RCC 7860 (cell line): Measurements from ENCODE around the gene PDGFRA.

Experiments
- DNase-seq: peaks from one replicate; pipeline ENCODE4 v3.0.0-alpha.2; 2015; ENCODE audit warnings: low spot score
- FAIRE-seq: peaks from 2 replicates; lab custom pipeline; 2012; peaks lifted over from hg19 to GRCh38; lab: Jason Lieb, UNC

PDGFRA gene

DNA sequence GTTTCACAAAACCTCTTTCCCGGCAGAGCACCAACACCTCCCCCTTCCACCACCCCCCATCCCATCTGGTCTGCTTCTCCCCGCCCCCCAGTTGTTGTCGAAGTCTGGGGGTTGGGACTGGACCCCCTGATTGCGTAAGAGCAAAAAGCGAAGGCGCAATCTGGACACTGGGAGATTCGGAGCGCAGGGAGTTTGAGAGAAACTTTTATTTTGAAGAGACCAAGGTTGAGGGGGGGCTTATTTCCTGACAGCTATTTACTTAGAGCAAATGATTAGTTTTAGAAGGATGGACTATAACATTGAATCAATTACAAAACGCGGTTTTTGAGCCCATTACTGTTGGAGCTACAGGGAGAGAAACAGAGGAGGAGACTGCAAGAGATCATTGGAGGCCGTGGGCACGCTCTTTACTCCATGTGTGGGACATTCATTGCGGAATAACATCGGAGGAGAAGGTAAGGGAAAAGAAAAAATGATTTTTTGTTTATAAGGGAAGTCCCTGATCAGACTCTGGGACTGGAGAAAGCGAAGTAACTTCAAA, at the start of gene PDGFRA:
Gene PDGFRA, plus strand, starts transcription at position 333 of the 541 bp plus-strand sequence. CDS start 29,476 bp downstream, outside the sequence.
- DNase-seq (no peak), FAIRE-seq (no peak)

DNA sequence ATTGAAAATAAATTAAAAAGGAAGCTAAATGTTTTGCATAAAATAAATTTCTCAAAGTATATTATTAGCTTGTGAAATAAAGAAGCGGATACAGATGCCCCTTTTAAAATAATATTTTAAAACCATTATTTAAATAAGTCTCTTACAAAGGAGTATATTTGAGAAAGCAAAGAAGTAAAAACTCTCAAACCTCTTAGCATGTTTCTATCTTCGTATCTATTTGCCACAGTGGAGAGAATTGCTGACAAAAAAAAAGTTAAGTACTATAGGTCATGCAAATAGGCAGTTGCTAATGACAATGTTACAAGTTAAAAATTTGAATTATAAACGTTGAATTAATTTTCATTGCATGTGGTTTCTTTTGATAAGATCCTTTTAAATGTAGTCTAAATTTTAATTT, 44.5 kb upstream of the PDGFRA start:
- DNase-seq = no peak
- FAIRE-seq = no peak

DNA sequence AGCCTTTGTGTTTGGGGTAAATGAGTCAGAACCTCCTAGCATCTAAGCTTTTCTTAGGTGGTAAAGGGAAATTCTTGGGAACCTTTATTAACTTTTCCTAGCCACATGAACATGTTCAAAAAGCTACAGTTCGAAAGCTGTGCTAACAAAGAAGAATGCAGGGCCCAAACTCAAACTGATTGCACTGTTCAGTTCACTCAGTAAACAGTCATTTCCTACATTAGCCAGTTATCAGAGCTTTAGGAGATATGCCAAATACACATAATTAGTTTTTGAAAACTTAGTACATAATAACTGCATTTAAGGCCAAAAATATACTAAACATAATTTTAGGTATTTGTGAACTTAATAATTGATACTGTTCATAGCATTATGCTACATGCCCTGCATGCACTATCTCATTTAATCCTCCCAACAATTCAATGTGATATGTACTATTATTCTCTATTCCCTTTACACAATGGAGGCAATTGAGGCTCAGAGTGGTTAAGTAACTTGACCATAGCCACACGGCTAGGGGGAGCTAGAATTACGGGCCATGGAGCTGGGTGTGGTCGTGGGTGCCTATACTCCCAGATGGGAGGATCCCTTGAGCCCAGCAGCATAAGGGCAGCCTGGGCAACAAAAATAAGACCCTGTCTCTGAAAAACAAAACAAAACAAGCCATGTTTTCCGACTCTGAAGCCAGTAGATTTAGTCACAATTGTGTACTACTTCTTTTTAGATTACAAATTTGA, 43.9 kb upstream of the PDGFRA start:
- DNase-seq (no peak), FAIRE-seq (no peak)

GRCh38 chr4:54185866-54186265, 43.2 kb upstream of the PDGFRA start:
- FAIRE-seq = no peak
- no peak for DNase-seq

DNA sequence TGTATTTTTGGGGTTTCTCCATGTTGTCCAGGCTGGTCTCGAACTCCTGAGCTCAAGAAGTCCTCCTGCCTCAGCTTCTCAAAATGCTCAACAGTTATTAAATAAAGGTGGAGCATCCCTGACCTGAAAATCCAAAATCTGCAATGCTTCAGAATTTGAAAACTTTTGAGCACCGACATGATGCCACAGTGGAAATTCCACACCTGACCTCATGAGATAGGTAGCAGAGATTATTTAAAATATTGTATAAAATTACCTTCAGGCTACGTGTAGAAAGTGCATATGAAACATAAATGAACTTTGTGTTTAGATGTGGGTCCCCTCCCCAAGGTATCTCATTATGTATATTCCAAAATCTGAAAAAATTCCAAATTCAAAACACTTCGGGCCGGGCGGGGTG, 42.7 kb upstream of the PDGFRA start:
- FAIRE-seq = no peak
- no peak for DNase-seq

DNA sequence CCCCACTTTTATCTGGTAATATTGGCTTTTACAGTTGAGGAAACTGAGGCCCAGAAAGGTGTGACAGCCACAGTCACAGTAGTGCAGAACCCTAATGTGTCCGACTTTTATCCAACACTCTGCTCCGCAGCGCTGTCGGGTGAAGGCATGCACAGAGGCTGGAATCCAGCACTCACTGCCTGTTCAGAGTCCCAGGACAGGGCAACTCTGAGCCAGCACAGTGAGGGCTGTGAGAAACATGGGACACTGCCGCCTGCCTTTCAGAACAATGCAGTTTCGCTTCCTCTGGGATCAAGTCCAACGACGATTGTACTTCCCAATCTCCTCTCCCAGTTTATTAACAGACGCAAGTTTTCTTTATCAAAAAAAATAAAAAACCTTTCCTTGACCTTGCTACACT, 41.9 kb upstream of the PDGFRA start:
- DNase-seq (no peak), FAIRE-seq (no peak)

- FAIRE-seq (no peak), DNase-seq (no peak)
Observed at GRCh38 chr4:54189140-54189539, 40.0 kb upstream of the PDGFRA start.

- FAIRE-seq (no peak), DNase-seq (no peak)
Observed at GRCh38 chr4:54192811-54193210, 36.3 kb upstream of the PDGFRA start.

DNA sequence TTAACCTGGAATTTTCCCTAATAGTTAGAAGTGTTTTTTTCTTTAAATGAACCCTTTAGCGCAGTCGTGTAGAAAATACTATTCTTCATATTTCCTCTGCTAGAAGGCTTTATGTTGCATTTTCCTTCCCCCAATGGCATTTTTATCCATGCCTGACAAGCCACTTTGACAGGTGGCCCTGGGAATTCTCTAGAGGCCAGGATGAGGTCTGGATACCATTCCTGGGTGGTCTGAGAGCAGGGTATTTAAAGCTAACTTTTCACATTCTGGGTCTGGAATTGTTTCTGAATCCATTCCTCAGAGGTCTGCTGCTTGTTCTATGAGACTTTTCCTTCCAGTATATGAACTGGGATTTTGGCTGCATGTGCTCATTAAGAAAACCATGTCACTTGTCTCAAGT, 31.2 kb upstream of the PDGFRA start:
- FAIRE-seq (no peak), DNase-seq (no peak)

GRCh38 chr4:54199919-54200318, 29.2 kb upstream of the PDGFRA start:
- no peak for DNase-seq
- FAIRE-seq = no peak

GRCh38 chr4:54209617-54210016, 19.5 kb upstream of the PDGFRA start:
- FAIRE-seq (no peak), DNase-seq (no peak)

GRCh38 chr4:54213001-54213400, 16.1 kb upstream of the PDGFRA start:
- DNase-seq (no peak), FAIRE-seq (no peak)

- DNase-seq (no peak), FAIRE-seq (no peak)
Observed at GRCh38 chr4:54213761-54214160, 15.3 kb upstream of the PDGFRA start.

- FAIRE-seq (no peak), DNase-seq (no peak)
Observed at GRCh38 chr4:54215379-54216077, 13.6 kb upstream of the PDGFRA start.

- DNase-seq = peak; percentile 53
- FAIRE-seq = no peak
Observed at GRCh38 chr4:54217642-54218495, 11.2 kb upstream of the PDGFRA start.

GRCh38 chr4:54218736-54219135, 10.4 kb upstream of the PDGFRA start:
- FAIRE-seq (no peak), DNase-seq (no peak)

GRCh38 chr4:54224996-54225597, 4.0 kb upstream of the PDGFRA start:
- FAIRE-seq = no peak
- no peak for DNase-seq

GRCh38 chr4:54225598-54226403, 3.3 kb upstream of the PDGFRA start:
- FAIRE-seq (no peak), DNase-seq (no peak)

DNA sequence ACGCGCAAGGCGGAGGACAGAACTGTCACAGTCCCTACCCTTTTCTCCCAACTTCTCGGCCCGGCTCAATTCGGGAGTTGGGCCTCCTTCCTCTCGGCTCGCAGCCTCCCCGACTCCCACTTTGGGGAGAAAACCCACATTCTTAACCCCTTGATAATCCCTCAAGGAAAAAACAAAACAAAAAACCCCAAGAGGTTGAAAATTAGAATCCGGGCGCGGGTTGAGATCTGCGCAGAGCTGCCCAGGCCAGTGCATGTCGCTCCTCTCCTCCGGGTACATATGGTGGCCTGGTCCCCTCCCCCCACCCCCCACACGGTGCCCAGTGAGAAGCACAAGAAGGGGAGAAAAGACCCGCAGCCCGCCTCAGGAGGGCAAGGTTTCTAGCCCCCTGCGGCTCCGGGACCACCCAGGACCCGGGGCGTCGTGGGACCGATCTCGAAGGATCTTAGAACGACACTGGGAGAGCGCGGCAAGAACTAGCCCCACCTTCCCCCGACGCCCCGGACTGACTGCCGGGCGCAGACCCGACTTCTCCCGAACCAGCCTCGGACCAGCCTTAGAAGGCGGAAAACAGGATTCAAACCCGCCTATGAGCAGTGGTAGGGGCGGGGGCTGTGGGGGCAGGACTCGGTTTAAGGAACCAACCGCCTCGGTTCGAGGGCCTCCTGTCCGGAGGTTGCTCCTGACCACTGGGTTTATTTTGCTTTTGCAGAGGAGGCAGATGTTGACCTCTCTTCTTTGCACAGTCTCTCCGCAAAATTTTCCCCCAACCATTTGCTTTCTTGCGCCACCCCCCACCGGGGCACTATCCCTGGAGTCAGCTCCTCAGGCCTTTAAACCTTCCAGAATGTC, 2.5 kb upstream of the PDGFRA start:
- FAIRE-seq (no peak), DNase-seq (no peak)
